ENCODE measurements around the gene SH3RF3.

SH3RF3 gene

DNA sequence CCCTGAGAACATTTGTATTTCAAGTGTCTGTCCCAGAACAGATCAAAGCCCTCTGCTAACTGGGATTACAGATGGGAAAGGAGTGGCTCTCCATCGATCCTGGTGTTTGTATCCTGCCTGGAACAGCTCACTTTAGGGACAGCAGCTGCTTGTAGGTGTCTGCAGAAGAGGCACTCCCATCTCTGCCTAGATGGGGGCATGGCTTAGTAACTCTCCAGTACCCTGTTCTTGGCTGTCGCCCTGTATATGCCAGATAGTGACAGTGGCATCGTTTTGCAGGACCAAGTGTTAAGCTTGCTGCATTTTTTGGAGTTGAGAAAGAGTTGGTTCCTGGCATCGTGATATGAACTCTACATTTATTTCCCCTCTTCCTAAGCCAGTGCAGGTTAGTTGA is 189.9 kb downstream of the SH3RF3 start:
- in situ Hi-C loops (cut with HindIII; ENCODE audit: low sequenced_read_pairs), result loop anchor here (5.0 kb wide), 1 partner anchor 82 kb away; no protein-coding TSS in a partner anchor

DNA sequence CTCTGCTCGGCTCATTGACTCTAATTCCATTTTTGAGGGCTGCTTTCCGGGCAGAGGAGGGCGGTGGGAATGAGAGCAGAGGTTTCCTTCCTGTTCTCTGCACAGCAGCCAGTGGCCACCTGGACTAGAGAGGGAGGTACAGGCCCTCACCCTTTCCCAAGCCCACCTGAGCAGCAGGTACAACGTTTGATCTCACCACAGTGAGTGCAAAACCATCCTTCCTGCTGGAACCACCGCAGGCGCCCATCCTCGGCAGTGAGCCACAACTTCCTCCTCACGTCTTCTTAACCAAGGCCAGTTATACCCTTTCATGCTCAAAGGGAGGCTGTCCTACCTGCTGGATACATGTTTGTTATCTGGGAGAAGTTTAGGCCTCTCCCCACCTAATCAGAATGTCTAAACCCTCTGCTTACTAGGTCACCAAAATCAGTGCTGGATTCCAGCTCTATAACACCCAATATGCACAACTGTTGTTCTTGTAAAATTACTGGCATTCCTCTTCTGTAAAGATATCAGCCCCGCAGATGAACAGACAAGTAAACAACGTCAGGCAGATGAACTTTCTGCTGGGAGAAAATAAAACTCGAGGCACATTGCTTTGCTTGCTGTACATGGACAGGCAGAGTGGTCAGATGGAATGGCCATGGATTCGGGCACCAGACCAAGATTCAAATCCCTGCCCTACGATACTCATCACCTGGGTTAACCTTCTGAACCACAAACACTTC is 191.4 kb downstream of the SH3RF3 start:
- in situ Hi-C loops (cut with HindIII; ENCODE audit: low sequenced_read_pairs), result no loop called here

DNA sequence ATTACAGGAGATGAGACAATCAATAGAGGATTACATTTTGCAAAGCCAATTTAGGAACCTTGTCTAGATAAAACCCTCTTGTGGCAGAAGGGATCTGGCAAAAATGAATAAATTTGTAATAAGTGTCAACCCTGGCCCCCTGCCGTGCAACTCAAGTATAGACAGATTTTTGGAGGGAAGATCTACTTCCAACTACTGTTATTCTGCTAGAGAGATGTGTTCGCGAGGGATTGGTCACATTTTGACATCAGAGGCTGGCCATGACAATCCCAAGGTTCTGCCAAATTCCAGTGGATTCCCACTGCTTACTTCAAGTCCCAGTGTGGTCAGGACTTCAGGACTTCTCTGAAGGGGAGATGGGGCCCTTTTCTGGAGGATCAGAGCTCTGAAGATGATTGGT is 192.6 kb downstream of the SH3RF3 start:
- in situ Hi-C loops (cut with HindIII; ENCODE audit: low sequenced_read_pairs), result no loop called here

DNA sequence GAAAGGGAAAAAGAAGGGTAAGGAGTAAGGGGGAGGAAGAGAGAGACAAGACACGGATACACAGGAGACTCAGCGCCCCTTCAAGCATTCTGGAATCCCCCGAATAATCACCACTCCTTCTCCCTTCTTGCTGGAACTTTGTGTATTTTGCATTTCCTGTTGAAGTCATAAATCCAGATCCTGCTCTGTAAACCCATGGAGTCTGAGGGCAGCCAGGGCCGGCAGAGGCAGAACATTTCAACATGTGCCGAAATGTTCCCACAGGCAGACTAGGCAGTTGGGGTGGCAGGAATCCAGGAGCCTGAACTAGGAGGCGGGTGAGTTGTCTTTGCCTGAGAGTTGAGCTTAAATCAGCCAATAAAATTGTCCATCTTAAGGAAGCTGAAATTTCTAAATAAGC is 193.1 kb downstream of the SH3RF3 start:
- in situ Hi-C loops (cut with HindIII; ENCODE audit: low sequenced_read_pairs), result no loop called here

DNA sequence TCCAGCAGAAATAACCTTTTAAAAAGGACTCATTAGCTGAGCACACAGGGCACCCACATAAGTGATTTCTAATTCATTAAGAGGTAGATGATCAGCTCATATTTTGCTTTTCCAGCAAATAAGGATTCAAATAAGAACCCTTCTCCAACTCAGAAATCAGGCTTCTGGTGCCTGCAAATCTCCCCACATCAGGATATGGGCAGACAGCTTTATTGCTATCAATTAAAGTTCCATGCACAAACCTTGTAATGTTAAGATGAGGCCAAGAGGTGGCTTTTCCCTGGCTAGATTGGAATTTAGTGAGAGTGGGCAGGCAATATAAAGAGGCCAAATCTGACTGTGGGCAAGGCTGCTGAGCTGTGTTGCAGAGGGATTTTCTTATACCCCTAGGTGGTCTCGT is 193.6 kb downstream of the SH3RF3 start:
- in situ Hi-C loops (cut with HindIII; ENCODE audit: low sequenced_read_pairs), result no loop called here

DNA sequence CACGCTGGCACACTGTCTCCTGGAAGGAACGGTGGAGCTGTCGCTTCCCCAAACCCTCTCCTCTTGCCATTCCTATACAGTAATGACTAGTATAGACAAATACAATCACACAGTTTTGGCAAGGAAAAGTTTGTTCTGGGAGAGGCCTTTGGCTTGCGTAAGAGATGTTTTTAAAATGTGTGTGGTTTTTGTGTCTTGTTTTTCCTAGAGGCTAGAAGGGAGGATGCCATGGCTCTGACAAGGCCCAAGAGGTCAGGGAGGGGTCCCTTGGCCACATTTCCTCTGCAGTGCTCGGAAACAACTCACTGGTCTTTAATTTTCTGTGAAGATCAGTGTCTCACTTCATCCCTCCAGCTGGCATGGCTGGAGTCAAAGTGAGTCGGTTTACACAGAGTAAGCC is 195.9 kb downstream of the SH3RF3 start:
- in situ Hi-C loops (cut with HindIII; ENCODE audit: low sequenced_read_pairs), result no loop called here

DNA sequence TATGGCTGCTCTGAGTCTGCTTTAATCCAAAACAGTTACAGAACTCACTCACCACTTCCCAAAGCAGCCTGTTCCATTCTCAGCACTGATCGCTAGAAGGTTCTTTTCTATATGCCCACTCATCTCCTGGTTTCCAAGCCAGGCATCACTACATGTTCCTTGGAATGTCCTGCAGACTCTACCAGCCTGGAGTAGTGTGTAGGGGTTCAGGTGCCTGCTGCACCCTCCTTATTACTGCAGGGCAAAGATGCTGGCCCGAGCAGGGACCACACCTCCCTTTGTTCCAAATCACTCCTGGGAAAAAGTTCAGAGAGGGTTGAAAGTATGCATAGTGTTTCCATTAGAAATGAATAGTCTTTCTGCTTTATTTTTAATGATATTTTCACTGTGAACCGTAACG is 196.6 kb downstream of the SH3RF3 start:
- in situ Hi-C loops (cut with HindIII; ENCODE audit: low sequenced_read_pairs), result no loop called here

DNA sequence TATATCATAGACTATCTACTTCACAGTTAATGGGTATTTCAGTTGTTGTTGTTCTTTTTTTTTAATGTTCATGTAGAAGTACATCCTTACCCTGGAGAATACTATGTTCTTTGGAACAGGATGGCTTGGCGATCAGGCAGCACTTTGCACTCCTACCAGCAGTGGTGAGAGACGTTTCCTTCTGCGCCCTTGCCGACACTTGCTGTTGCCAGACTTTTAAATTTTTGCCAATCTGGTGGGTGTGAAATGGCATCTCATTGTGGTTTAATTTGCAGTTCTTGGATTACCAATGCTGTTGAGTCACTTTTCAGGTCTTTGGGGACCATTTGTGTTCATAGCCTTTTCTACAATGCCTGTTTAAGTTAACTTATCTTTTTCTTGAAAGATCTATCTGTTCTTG is 197.3 kb downstream of the SH3RF3 start:
- in situ Hi-C loops (cut with HindIII; ENCODE audit: low sequenced_read_pairs), result no loop called here

DNA sequence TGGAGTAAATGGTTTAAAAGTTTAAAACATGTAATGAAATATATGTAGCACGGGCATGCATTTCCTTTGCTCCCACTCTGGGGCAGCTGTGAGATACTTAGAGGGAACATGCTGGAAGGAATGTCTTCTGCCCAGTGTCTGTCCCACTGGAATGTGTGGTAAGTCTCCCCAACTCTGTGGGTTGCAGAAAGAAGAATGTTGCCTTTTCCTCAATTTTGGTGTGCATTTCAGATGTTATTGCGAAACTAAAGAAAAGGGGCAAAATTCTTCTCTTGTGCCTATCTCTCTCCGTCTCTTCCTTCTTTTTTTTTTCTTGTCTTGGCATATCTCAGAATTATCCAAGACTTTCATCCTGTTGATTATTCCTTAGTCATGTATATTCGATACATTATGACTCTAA is 201.1 kb downstream of the SH3RF3 start:
- in situ Hi-C loops (cut with HindIII; ENCODE audit: low sequenced_read_pairs), result no loop called here

DNA sequence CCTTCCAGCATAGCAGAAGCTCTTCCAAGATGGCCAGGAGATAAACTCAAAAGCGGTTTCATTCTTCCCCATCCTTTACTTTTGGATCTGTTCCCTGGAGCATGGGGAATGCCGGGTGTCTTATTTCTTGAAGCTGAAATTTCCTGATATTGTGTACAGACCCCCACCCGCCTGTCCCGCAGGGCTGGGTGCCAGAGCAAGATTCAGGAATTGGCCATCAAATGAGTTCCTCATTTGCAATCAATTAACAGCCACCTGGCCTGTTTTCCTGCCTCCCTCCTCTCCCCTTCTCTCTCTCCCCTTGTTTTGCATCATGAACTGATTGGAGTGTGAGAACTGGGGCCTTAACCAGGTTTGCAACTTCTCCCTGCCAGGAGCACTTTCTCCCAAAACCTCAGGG is 202.1 kb downstream of the SH3RF3 start:
- in situ Hi-C loops (cut with HindIII; ENCODE audit: low sequenced_read_pairs), result no loop called here

DNA sequence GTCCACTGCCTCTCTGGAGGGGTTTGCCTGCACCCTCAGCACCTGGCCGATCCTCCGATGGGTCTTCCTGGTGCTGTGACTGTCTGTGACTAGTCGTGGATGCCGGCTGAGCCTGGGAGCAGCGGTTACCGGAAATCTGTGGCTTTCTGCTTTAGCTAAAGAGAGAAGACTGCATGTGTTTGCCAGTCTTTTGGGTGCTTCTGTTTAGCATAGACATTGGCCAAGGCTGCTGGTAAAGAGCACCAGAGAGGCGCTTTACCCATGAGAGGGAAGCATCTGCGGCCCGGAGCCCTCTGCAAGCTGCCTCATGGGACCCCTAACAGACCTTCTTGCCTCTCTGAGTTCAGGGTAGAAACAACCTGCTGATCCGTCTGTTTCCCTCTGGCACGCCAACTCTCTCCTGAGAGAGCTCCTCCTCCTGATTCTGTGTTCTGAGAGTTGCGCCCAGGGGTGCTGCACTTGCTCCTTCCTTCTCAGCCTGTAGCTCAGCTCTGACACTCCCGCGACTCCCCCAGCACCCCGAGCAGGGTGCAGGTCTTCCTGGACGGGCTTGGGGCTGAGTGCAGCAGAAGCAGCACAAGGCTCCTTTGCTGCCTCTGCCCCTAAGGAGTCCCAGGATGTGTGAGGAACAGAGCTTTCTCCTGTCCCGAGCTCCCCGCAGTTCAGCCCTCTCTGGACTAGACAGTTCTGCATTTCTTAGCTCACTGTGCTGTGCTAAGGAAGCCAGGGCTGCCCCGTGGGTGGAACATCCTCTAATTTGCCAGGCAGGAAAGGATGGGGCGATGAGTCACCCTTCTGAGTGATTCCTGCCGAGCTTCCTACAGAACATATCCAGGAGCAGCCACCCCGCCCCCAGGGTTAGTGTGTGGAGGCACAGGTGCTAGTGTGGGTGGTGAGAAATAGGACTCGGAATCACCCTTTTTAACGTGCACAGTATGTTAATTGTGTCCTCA is 203.2 kb downstream of the SH3RF3 start:
- in situ Hi-C loops (cut with HindIII; ENCODE audit: low sequenced_read_pairs), result no loop called here

DNA sequence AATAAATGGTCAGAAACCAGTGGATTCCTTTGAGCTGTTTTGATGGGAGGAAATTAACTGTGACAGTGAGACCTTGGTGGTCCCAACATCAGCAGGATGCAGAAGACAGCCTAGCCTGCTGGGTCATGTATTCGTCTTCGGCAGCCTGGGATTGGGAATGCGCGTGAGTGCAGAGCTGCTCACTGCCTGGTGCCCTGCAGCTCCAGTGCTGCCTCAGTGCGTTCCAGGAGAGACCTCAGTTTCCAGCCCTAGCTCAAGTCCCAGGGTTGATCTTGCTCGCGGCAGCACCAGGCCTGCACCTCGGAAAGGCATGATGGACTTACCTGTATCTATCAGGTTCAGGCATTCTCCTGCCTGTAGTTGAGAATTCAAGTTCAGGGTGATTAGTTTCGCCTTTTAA is 203.9 kb downstream of the SH3RF3 start:
- in situ Hi-C loops (cut with HindIII; ENCODE audit: low sequenced_read_pairs), result no loop called here

DNA sequence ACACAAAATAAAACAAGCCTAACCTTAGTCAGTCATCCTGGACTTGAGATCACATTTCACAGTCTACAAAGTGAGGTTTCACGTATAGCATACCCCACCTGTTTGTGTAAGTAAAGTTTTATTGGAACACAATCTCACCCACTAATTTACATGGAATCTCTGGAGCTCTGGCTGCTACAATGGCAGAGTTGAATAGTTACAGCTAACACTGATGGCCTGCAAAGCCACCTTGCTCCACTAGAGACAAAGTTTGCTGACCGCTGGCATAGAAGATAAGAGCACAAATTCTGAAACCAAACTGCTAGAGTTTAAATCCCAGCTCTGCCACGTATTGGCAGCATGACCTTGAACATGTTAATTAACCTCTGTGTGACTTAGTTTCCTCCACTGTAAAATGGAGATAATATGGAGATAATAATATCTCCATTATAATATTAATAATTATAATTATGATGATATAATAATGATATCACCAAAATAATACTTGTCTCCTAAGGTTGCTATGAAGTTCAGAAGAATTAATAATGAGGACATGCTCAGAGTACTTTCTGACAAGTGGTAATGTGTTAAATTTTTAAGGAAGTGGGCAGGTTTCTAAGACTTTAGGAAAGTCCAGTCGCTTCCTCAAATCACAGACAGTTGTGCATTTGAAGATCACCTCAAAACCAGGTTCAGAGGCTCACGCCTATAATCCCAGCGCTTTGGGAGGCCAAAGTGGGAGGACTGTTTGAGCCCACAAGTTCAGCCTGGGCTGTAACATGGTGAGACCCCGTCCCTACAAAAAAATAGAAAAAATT is 204.6 kb downstream of the SH3RF3 start:
- in situ Hi-C loops (cut with HindIII; ENCODE audit: low sequenced_read_pairs), result no loop called here

DNA sequence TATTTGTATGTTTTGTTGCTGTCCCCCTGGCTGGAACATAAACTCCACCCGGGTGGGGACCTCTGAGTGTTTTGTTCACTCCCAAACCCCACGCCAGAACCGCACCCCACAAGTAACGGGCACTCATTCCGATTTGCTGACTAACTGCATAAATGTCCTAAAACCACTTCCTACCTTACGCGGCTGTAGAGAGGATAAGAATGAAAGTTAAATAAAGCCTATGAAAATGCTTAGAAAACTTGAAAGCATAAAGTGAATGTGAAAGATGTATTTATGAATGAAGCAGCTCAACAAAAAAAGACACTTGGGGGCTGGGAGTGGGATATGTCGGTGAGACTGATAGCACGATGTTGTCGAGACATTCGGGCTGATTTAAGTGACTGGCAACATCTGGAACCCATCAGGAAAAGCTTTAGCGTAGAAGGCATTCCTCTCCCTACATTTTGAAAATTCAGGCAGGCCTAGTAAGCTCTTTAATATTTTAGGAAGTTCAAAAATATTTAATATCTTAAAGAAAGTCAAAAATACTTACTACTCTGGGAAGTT is 206.7 kb downstream of the SH3RF3 start:
- in situ Hi-C loops (cut with HindIII; ENCODE audit: low sequenced_read_pairs), result no loop called here

DNA sequence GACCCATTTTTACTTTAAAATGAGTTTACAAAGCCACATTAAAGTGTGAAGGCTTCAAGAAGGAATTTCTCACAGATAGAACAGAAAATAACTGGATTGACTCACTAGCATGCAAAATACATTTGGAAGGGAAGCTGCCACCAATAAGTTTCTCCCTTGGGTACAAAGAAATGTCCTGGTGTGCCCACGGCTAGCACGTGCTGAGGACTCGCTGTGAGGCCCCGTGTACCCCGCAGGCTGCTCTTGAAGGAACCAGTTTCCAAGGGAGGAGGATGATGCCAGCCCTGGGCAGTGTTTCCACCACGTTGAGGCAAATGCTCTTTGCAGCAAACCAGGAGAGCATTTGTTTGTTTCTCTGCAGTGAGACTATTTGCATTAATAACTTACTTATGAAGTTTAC is 207.3 kb downstream of the SH3RF3 start:
- in situ Hi-C loops (cut with HindIII; ENCODE audit: low sequenced_read_pairs), result no loop called here

DNA sequence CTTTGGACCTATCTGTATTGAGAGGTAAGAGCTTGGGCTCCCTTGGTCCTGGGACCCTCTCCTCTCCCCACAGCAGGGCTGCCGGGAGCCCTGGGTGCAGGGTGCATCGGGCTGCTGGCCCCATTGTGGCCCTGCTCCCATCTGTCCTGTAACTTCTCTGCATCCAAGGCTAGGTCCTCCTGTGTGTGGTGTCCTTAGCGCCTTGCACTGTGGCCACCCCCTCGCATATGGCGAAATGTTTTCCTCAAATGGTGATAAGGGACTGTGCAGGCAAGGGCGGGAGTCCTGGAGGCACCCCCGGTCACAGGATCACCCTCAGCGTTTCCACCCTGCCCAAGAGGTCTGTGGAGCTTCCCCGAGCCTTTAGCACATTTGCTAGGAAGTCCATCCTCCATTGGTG is 208.2 kb downstream of the SH3RF3 start:
- in situ Hi-C loops (cut with HindIII; ENCODE audit: low sequenced_read_pairs), result no loop called here

DNA sequence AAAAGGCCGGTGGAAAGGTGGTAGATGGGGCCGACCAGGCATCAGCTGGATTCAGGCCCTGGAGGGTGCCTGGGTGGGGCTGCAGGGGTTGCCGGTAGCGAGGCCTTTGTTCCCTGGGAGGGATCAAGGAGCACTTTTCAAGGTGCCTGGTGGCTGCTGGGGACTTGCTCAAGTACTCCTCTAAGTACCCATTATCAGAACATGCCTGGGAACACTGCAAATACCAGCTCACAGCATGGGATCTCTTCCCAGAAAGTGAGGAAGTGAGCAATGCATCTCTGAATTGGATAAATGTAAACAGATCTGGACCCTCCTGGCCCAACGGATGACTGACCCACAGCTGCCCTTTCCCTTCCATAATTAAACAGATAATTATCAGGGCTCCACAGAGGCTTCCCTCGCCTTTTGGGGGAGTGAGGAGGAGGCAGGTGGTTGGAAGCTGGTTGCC is 210.5 kb downstream of the SH3RF3 start:
- in situ Hi-C loops (cut with HindIII; ENCODE audit: low sequenced_read_pairs), result no loop called here

DNA sequence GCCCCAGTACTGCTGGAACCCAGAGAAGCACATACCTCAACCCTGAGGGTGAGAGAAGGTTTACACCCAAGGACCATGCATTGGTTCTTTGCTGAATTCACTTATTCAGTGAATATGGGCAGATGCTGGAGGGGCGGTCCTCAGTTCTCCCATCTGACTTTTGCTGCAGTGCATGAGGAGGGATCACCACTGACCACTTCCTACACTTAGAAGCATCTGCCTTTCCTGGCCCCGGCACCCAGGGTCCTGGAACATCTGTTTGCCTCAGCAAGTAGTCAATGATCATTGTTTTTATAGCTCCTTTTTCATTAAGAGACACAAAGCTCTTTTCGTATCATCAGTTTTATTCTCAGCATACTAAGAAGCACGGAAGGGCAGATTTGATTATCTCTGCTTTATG is 211.4 kb downstream of the SH3RF3 start:
- in situ Hi-C loops (cut with HindIII; ENCODE audit: low sequenced_read_pairs), result no loop called here

DNA sequence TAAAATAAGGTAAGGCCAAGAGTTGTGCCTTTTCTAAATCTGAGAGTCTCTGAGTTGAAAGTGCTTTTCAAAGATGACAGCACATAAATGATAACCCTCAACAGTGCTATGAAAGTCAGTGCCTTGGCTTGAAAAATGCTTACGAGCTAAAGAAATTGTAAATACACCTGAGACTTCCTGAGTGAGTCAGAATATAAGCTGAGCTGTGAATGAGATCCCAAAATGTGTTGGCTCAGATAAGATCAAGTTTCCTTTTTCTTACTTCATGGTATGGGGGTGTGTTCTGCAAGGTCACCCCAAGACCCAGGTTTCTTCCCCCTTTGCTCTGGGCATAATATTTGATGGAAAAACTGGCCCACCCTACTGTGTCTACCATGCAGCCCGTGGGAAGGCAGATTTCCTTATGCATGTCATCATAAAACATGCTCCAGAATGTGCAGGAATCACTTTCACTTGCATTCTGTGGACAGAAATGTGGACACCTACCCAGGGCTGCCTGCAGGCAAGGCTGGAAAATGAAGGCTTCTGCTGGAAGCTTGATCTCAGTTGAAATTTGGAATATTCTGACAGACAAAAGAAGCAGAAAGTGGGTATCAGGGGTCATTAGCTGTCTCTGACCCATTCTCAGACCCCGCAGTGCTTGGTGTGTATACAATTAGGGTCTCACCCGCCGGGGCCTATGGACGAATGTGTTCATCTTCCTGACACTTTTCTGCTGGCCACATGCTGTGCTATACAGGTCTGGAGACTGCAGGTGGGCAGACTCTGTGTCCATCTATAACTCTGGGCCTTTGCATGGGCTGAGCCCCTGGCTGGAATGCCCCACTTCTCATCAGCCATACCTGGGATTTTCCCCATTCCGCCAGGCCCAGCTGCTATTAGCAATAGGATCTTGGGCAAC is 212.6 kb downstream of the SH3RF3 start:
- in situ Hi-C loops (cut with HindIII; ENCODE audit: low sequenced_read_pairs), result no loop called here

DNA sequence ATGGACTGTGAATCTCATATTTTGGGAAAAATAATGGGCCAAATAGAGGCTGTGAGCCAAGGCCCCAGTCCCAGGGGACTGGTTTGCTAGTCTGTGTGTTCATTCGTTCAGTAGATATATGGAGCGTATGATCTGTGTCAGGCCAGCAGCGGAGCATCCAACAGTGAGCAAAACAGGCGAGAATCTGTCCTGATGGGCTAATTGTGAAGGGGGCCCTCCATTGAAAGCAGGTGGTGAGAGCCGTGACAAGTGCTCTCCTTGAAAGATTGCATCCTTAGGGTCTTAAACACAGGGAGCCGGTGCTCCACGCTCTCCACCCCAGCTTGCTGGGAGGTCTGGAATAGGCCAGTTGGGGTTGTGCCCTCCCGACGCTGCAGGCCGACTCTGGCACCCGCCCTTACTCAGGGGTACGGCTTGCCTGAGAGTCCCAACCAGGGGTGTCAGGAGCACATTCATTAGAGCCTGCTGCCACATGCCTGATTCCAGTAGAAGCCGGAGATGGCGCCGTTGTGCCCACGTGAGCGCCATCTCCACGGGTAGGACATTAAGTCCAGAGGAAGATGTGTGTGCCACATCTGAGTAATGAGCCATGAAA is 213.3 kb downstream of the SH3RF3 start:
- in situ Hi-C loops (cut with HindIII; ENCODE audit: low sequenced_read_pairs), result no loop called here
